Hepatocyte (in vitro differentiated cells): ENCODE data around the gene UFSP2. TPM values are rescaled to one million over a fixed set of nuclear protein-coding genes. Genes with fewer than 3 reads are reported as not detected.

Experiments used
- DNase-seq: peaks from one replicate; pipeline ENCODE4 v3.0.0-alpha.2; 2016; ENCODE audit warnings: low spot score
- H2AFZ ChIP-seq: fragments of 200-600 bp; sonication (generic); 2 replicates; pipeline ENCODE4 v1.6.0; 2016; ENCODE audit warnings: antibody characterized with exemption, mild to moderate bottlenecking
- H3K27ac ChIP-seq: fragments of 200-600 bp; sonication (generic); 2 replicates; pipeline ENCODE4 v1.5.1; 2016; ENCODE audit warnings: mild to moderate bottlenecking
- H3K27me3 ChIP-seq: fragments of 200-600 bp; sonication (generic); 2 replicates; pipeline ENCODE4 v1.6.1; 2016
- H3K36me3 ChIP-seq: fragments of 200-600 bp; sonication (generic); replicated peaks from 2 replicates; pipeline ENCODE4 v1.5.1; 2016; ENCODE audit warnings: low read depth; ENCODE audit not compliant: insufficient read depth
- H3K4me1 ChIP-seq: fragments of 200-600 bp; sonication (generic); 2 replicates; pipeline ENCODE4 v1.5.1; 2016; ENCODE audit warnings: mild to moderate bottlenecking, moderate library complexity; ENCODE audit not compliant: insufficient read depth
- H3K4me2 ChIP-seq: fragments of 200-600 bp; sonication (generic); 2 replicates; pipeline ENCODE4 v1.6.0; 2016
- H3K4me3 ChIP-seq: fragments of 200-600 bp; sonication (generic); 2 replicates; pipeline ENCODE4 v1.5.1; 2016; ENCODE audit warnings: mild to moderate bottlenecking
- H3K79me2 ChIP-seq: fragments of 200-600 bp; sonication (generic); 2 replicates; pipeline ENCODE4 v1.6.0; 2017; ENCODE audit warnings: mild to moderate bottlenecking
- H3K9me2 ChIP-seq: fragments of 200-600 bp; sonication (generic); replicated peaks from 2 replicates; pipeline ENCODE4 v1.6.0; 2017; ENCODE audit warnings: mild to moderate bottlenecking; ENCODE audit not compliant: insufficient read depth
- H3K9me3 ChIP-seq: fragments of 200-600 bp; sonication (generic); 2 replicates; pipeline ENCODE4 v1.5.1; 2016; ENCODE audit warnings: low read depth, mild to moderate bottlenecking
- H4K20me1 ChIP-seq: fragments of 200-600 bp; sonication (generic); 2 replicates; pipeline ENCODE4 v1.6.0; 2016; ENCODE audit warnings: mild to moderate bottlenecking; ENCODE audit not compliant: insufficient read depth, poor library complexity, severe bottlenecking
- EZH2 ChIP-seq: fragments of 200-600 bp; sonication (generic); IDR thresholded peaks from 2 replicates; pipeline ENCODE4 v1.6.1; 2016; ENCODE audit warnings: antibody characterized with exemption, mild to moderate bottlenecking, borderline replicate concordance
- EZH2phosphoT487 ChIP-seq: fragments of 200-600 bp; sonication (generic); IDR thresholded peaks from one replicate; pipeline ENCODE4 v1.6.1; 2018; ENCODE audit warnings: antibody characterized with exemption, mild to moderate bottlenecking, low read depth, moderate library complexity; ENCODE audit not compliant: unreplicated experiment, severe bottlenecking
- WGBS: methylation state at CpG from one replicate; pipeline ENCODE4 v1.1.6; 2016; ENCODE audit warnings: low lambda C conversion rate; ENCODE audit errors: missing lambda C conversion rate; 5-methylcytosine and 5-hydroxymethylcytosine counted together
- polyA plus RNA-seq: library from polyadenylated mRNA; unstranded; fragments of >200 nt; fragmentation: Nextera tagmentation; extraction: Ambion mirVana; gene quantifications from 2 replicates; pipeline ENCODE4 v1.2.1, GENCODE V29; 2016
- total RNA-seq: library from RNA; depleted of rRNA; stranded (reverse); fragments of >200 nt; gene quantifications from 2 replicates; pipeline ENCODE4 v1.2.3, GENCODE V29; 2014
- TF ChIP-seq, protein P1 (sequence below): fragments of 200-600 bp; sonication (generic); IDR thresholded peaks from 2 replicates; pipeline ENCODE4 v1.5.1; 2016; ENCODE audit warnings: antibody characterized with exemption, mild to moderate bottlenecking; ENCODE audit not compliant: poor library complexity

Gene UFSP2
- total and polyA plus RNA-seq, 2 experiments from 2014 or later: 29.2 to 38.5 TPM

DNA sequence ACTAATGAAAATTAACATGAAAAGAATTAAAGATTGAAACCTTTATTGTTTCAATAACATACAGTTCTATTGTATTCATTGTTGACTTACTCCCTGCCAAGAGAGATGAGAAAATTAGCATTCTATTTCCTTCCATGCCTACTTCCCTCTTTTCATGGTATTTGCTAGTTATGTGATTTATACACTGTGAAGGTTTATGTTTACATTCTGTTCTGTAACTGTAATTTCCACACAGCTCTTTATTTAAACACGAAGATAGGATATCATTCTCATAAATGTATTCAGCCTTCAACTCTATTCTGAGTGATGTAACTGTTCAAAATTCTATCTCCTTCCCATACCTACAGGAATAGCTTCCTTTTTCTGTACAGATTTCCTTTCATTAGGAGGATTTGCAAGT is 39.1 kb upstream of the UFSP2 start:
- peak overlapping the region; percentile 9 for H3K27ac ChIP-seq
- H3K9me3 ChIP-seq: no peaks in the 10 kb centered on the region
- no peak for DNase-seq
- H3K36me3 ChIP-seq: no peaks in the 10 kb centered on the region
- H3K79me2 ChIP-seq: no peaks in the 10 kb centered on the region
- H3K4me3 ChIP-seq: no peak overlapping the region
- peaks cover 14% of the 10 kb centered on the region for H3K4me1 ChIP-seq
- H3K27me3 ChIP-seq: peaks cover 5% of the 10 kb centered on the region
- H3K4me2 ChIP-seq: no peak overlapping the region
- no peak overlapping the region for H2AFZ ChIP-seq
- no peaks in the 10 kb centered on the region for H4K20me1 ChIP-seq
- H3K9me2 ChIP-seq: no peaks in the 10 kb centered on the region
- WGBS: 67% methylated on average over 1 of the region's 1 CpG
- TF ChIP-seq EZH2phosphoT487 (no peak), EZH2 (no peak)
- TF ChIP-seq, protein P1, sequence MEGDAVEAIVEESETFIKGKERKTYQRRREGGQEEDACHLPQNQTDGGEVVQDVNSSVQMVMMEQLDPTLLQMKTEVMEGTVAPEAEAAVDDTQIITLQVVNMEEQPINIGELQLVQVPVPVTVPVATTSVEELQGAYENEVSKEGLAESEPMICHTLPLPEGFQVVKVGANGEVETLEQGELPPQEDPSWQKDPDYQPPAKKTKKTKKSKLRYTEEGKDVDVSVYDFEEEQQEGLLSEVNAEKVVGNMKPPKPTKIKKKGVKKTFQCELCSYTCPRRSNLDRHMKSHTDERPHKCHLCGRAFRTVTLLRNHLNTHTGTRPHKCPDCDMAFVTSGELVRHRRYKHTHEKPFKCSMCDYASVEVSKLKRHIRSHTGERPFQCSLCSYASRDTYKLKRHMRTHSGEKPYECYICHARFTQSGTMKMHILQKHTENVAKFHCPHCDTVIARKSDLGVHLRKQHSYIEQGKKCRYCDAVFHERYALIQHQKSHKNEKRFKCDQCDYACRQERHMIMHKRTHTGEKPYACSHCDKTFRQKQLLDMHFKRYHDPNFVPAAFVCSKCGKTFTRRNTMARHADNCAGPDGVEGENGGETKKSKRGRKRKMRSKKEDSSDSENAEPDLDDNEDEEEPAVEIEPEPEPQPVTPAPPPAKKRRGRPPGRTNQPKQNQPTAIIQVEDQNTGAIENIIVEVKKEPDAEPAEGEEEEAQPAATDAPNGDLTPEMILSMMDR: no peak

DNA sequence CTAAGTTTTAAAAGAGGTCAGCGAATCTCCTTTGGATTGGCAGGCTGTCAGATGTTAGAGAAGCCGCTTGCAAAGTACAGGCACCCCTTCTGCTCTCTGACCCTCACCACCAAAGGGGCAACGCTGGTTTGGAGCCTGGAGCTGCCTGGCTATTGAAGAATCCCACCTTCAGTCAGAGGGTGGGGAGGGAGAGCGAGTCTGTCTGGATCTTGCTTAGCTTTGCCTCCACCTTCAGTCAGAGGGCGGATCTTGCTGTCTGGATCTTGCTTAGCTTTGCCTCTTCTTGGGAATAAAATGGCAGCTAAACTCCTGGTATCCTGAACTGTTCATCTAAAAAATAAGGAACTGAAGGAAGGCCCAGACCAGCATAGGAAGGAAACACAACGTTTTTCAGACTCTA is 38.4 kb upstream of the UFSP2 start:
- no peak for DNase-seq
- no peaks in the 10 kb centered on the region for H3K79me2 ChIP-seq
- 60% methylated on average over 6 of the region's 6 CpGs for WGBS

DNA sequence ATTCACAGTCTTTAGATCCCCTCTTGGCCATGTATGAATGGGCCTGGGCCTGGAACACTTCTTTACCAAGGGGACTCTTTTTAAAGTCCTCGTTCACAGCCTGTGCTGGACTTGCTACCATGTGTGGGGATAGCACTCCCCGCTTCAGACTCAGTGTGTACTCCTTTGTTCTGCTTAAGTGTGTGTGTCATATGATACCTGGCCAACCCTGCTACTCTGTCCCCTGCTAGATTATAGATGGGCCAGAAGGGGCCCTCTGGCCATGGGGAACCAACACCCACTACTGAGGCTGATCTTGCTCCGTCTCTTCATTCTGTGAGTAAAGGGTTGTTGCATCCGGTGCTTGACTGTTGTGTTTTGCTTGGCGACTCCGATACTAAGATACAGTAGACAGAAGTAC is 37.8 kb upstream of the UFSP2 start:
- Histone ChIP-seq H3K4me2 (no peak overlapping the region), H3K36me3 (no peaks in the 10 kb centered on the region), H3K9me2 (no peaks in the 10 kb centered on the region), H3K4me3 (no peak overlapping the region), H3K79me2 (no peaks in the 10 kb centered on the region), H3K27me3 (peaks cover 5% of the 10 kb centered on the region), H3K4me1 (peaks cover 14% of the 10 kb centered on the region), H3K9me3 (no peaks in the 10 kb centered on the region), H2AFZ (no peak overlapping the region), H4K20me1 (no peaks in the 10 kb centered on the region), H3K27ac (no peak overlapping the region)
- WGBS: 91% methylated on average over 6 of the region's 6 CpGs
- TF ChIP-seq EZH2phosphoT487: no peak
- TF ChIP-seq EZH2: no peak
- TF ChIP-seq, protein P1: no peak
- no peak for DNase-seq

More for the DNA sequence above, 38.4 kb upstream of the UFSP2 start:
- H3K36me3 ChIP-seq: no peaks in the 10 kb centered on the region
- H3K4me1 ChIP-seq: peaks cover 14% of the 10 kb centered on the region
- no peak overlapping the region for H2AFZ ChIP-seq
- H3K9me2 ChIP-seq: no peaks in the 10 kb centered on the region
- no peak overlapping the region for H3K27ac ChIP-seq
- peaks cover 5% of the 10 kb centered on the region for H3K27me3 ChIP-seq
- no peak overlapping the region for H3K4me3 ChIP-seq
- H3K9me3 ChIP-seq: no peaks in the 10 kb centered on the region
- H3K4me2 ChIP-seq: no peak overlapping the region
- no peaks in the 10 kb centered on the region for H4K20me1 ChIP-seq
- TF ChIP-seq, protein P1: no peak
- TF ChIP-seq EZH2 (no peak), EZH2phosphoT487 (no peak)

DNA sequence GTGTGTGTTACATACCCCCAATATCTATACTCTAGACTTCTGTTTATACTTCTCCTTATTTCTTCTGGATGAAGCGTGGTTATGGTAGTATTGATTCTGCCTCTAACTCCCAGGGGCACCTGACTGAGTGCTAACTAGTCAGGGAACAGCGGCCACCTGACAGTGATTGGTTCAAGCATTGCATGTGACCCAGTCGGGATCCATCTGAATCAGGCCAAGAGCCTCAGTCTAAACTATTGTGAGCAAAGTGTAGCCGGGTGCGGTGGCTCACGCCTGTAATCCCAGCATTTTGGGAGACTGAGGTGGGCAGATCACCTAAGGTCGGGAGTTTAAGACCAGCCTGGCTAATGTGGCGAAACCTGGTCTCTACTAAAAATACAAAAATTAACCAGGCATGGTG is 35.8 kb upstream of the UFSP2 start:
- Histone ChIP-seq H4K20me1 (no peaks in the 10 kb centered on the region), H3K4me1 (peaks cover 14% of the 10 kb centered on the region), H3K27me3 (no peaks in the 10 kb centered on the region), H2AFZ (no peak overlapping the region), H3K27ac (no peak overlapping the region), H3K9me3 (no peaks in the 10 kb centered on the region), H3K4me3 (no peak overlapping the region), H3K9me2 (no peaks in the 10 kb centered on the region), H3K4me2 (no peak overlapping the region), H3K36me3 (no peaks in the 10 kb centered on the region), H3K79me2 (no peaks in the 10 kb centered on the region)
- 92% methylated on average over 8 of the region's 8 CpGs for WGBS
- no peak for TF ChIP-seq EZH2phosphoT487
- TF ChIP-seq EZH2: no peak
- TF ChIP-seq, protein P1: no peak
- DNase-seq: no peak
